HS-27A (cell line): ENCODE data around the gene NT5DC1.
A peak's percentile ranks its signal among the peaks of the same experiment; 100 is the strongest.

ENCODE experiments used
- DNase-seq: peaks from one replicate; pipeline ENCODE4 v3.0.0-alpha.2; 2012; ENCODE audit warnings: low read depth, missing footprints

Gene NT5DC1

GRCh38 chr6:116244284-116244683 lies 143.6 kb downstream of the NT5DC1 start:
- no peak for DNase-seq

GRCh38 chr6:116246089-116246488 lies 145.4 kb downstream of the NT5DC1 start:
- DNase-seq: no peak

DNA sequence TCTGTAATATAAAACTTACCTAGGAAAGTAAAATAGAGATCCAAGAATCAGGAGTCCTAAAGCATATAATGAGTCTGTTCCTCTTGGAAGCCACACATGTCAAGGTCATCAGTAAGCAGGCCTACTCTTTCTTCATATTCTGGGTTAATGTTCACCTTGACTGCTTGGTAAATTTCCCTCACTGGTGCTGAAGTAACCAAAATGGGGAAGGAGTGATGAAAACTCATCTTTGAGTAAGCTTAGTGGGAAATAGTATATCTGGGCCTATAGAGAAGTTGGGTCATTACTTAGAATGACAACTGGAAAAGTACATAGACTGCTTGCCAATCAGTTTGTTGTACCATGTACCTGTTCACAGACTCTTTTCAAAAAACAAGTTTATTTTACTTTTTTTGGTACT lies 146.6 kb downstream of the NT5DC1 start:
- DNase-seq: no peak

- no peak for DNase-seq
Observed at GRCh38 chr6:116248577-116248976, 147.9 kb downstream of the NT5DC1 start.

- peak; percentile 77 for DNase-seq
Observed at GRCh38 chr6:116251568-116252384, 151.1 kb downstream of the NT5DC1 start.

- DNase-seq: no peak
Observed at GRCh38 chr6:116253188-116253504, 152.5 kb downstream of the NT5DC1 start.

- peak; percentile 94 for DNase-seq
Observed at GRCh38 chr6:116253505-116254296, 153.0 kb downstream of the NT5DC1 start, which contains the start of gene TSPYL4. Gene TSPYL4, minus strand, starts transcription at chr6:116254075. Its CDS starts 67 bp downstream, at chr6:116254008.

DNA sequence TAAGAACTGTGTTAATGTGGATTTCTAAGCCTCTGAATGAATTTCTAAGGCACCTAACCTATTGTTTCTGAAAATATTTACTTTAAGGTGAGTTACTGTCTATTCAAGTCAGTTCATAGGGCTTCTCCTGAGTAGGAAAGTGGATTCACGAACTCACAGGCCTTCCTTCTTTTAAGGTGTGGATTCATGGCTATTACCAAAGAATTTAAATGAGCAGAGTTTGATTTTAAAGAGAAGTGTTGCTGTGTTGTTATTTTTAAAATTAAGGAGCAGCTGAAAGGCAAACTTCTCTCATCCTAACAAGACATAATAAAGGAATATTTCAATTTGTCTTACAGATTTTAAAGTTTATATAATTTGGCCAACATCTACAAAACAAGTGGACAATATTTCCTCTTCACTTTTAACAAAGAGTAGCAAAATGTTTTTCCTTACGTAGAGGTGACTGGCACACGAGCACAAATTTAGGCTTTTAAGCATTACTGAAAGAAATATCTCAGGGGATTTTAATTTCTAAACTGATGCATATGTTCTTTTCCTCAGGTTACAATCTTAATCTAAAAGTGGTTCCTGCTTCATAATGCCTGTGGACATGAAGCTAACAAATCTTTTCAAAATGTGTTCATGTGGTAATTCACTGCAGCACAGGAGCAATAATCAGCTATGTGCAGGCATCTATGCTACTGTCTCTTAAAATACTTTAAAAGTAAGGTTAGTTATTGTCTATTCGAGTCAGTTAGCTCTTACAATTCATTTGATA lies 153.8 kb downstream of the NT5DC1 start:
- DNase-seq: no peak

DNA sequence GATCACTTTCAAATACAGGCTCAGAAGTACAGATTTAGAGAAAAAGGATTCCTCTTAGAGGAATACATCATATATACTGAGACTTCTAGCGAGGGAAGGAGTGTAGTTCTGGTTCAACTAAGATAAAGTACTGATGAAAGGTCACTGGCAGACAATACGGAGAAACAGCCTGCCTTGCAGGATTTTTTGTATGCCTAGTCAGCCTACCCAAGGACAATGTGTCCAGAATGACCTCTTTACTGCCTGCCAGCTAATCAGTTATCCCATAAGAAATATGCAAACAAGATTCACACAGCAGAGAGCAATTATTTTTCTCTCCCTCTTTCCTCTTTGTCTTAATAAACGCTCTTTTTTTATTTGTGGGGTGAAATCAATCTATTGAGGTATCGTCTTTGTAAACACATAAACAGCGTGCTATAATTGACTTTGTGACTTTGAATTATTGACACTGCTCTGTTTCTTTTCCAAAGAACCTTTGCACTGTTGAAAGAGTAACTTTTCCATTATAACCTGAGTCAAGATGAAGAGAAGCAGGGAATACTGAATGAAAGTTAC lies 154.7 kb downstream of the NT5DC1 start:
- no peak for DNase-seq

DNA sequence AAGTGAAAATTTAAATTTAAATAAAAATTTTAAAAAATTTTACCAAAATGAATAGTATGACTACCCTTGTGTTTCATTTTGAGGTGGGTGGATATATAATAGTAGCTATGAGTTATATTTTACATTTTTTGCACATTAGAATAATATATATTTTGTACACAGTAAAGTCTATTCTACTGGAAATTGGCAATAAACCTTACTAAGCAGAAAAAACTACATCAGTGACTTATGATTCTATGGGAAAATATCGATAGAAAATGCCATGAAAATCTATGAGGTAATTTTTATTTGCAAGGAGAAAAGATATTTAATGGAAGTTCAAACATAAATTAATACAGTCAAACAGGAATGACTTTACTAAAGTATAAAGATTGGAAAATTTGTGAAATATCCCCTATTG lies 156.0 kb downstream of the NT5DC1 start:
- no peak for DNase-seq

DNA sequence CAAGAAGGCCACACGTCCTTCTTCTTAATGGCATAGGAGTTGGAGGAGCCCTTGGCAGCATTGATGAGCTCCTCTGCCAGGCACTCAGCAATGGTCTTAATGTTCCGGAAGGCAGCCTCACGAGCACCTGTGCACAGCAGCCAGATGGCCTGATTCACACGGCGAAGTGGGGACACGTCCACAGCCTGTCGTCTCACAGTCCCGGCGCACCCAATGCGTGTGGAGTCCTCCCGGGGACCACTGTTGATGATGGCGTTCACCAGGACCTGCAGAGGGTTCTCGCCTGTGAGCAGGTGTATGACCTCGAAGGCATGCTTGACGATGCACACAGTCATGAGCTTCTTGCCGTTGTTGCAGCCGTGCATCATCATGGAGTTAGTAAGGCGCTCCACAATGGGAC lies 157.9 kb downstream of the NT5DC1 start:
- no peak for DNase-seq

GRCh38 chr6:116263353-116263752 lies 162.7 kb downstream of the NT5DC1 start:
- DNase-seq: no peak

- no peak for DNase-seq
Observed at GRCh38 chr6:116265041-116265829, 164.6 kb downstream of the NT5DC1 start.

DNA sequence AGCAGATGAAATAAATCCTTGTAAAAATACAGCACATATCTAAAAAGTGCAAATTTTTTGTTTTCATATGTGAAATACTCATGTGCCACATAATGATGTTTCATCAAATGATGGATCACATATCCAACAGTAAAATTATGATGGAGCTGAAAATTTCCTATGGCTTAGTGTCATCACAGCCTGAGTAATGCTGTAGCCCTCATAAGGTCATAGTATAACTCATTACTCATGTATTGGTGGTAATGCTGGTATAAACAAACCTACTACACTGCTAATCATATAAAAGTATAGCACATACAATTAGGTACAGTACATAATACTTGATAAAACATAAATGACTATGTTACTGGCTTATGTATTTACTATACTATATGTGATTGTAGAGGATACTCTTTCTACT lies 166.2 kb downstream of the NT5DC1 start:
- no peak for DNase-seq

- no peak for DNase-seq
Observed at GRCh38 chr6:116267836-116268588, 167.4 kb downstream of the NT5DC1 start.

- DNase-seq: no peak
Observed at GRCh38 chr6:116268589-116269293, 168.1 kb downstream of the NT5DC1 start.

GRCh38 chr6:116271149-116271708 lies 170.6 kb downstream of the NT5DC1 start:
- no peak for DNase-seq

DNA sequence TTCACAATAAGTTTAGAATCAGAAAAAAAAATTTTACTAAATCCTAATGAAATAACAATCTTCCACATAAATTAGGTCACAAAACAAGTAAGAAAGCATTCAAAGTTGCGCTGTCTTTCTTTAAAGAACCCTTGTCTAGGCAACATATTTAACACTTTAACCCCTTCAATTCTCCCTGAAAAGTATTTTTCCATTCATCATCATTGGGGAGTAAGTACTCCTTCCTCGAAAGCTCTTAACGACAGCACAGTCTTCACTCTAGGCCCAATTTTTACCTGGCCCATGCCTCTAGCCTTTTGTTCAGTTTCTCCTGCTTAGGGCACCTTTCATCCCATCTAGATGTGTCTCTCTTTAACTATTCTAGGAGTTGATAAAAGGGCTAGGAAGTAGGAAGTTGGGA lies 176.5 kb downstream of the NT5DC1 start:
- DNase-seq: no peak

DNA sequence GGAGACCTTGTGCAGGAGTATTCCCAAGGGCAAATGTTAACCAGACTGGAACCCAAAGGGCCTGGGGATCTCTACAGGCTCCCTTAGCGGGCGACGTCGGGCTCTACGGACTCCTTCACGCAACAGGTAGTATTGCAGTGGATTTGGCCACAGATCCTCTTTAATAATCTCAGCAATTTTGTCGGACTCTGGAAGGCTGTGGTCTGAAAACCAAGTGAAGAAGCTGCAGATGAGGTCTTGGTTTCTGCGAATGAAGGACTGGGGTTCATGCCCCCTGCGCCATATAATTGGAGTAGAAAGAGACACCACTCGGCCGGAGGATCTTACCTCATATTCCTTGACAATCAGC lies 177.8 kb downstream of the NT5DC1 start:
- DNase-seq: no peak

DNA sequence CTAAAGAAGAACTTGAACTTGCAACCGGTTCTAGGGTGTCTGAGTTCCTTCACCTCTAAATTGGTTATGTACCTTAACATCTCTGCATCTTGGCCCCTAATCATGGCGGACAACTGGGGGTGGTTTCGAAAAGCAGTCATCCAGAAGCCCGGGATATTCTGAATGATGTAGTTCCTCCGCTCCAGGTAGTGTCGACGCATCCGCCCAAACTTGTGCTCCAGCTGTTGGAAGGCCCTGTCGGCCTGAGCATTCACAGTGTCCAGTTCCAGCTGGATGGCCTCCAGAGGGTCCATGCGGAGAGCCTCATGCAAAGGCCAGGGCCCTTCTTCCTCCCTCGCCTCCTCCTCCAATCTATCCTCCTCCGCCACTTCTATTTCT lies 178.2 kb downstream of the NT5DC1 start:
- no peak for DNase-seq
